K562 (cell line): Measurements from ENCODE around the gene CENPT. TPM values are rescaled to one million over a fixed set of nuclear protein-coding genes. Genes with fewer than 3 reads are reported as not detected.

Experiments used
- ATAC-seq: fragments of 200-7000 bp; cut with Tn5 transposase; 3 replicates; pipeline ENCODE4 v1.9.1; 2020; ENCODE audit warnings: moderate library complexity
- BruUV-seq: library from RNA; stranded (reverse); fragments of 400-500 nt; replicated peaks from 2 replicates; lab custom pipeline; 2021; lab: Mats Ljungman, UMichigan
- CTCF ChIA-PET: fragments of 300-600 bp; formaldehyde crosslinking; extraction: SDS; loops from one replicate; lab custom pipeline; 2021; ENCODE audit warnings: low intra/inter-chr PET ratio; lab: Yijun Ruan, JAX
- POLR2A ChIA-PET: fragments of 300-600, 350-650 bp; sonication (Branson Sonifier 250); formaldehyde crosslinking; extraction: SDS; loops from one replicate; lab custom pipeline; 2021; ENCODE audit warnings: antibody characterized with exemption, inconsistent platforms; lab: Yijun Ruan, JAX
- DNase-seq, 4 experiments: peaks; one replicate each; pipeline versions ENCODE4 v3.0.0 to v3.0.0-alpha.2; 2011 to 2018; ENCODE audit warnings: low spot score in 3 of 4, mixed read lengths in 3 of 4; ENCODE audit errors: extremely low read depth in 1 of 4
- FAIRE-seq: peaks from 2 replicates; lab custom pipeline; 2011; peaks lifted over from hg19 to GRCh38; lab: Jason Lieb, UNC
- H2AFZ ChIP-seq: 2 replicates; pipeline ENCODE4 v1.6.0; 2011; ENCODE audit warnings: low read depth, low read length, control low read depth, inconsistent platforms
- H3K27ac ChIP-seq: fragments of 200-600 bp; 3 replicates; pipeline ENCODE4 v1.8.0; 2011; ENCODE audit warnings: low read depth, mild to moderate bottlenecking, control low read depth, inconsistent platforms, low read length, moderate library complexity, mixed read lengths; ENCODE audit errors: extremely low read depth
- H3K27me3 ChIP-seq, 2 experiments: fragments of 300-600 bp in 1 of 2; 2 replicates in 1 of 2; 3 replicates in 1 of 2; pipeline versions ENCODE4 v1.6.0 to v1.8.0; 2011; ENCODE audit warnings: inconsistent platforms in 2 of 2, low read length in 2 of 2, mild to moderate bottlenecking in 1 of 2, mixed read lengths in 1 of 2, moderate library complexity in 1 of 2; ENCODE audit not compliant: control insufficient read depth in 2 of 2, insufficient read depth in 2 of 2
- H3K36me3 ChIP-seq: fragments of 300-600 bp; 3 replicates; pipeline ENCODE4 v1.8.0; 2011; ENCODE audit warnings: mild to moderate bottlenecking, low read length, inconsistent platforms; ENCODE audit not compliant: control insufficient read depth, insufficient read depth
- H3K4me1 ChIP-seq, 2 experiments: fragments of 200-600 bp in 1 of 2; replicated peaks in 1 of 2; 2 replicates in 1 of 2; 3 replicates in 1 of 2; pipeline versions ENCODE4 v1.5.1 to v1.8.0; 2011; ENCODE audit warnings: inconsistent platforms in 2 of 2, low read length in 2 of 2, mild to moderate bottlenecking in 1 of 2, mixed read lengths in 1 of 2, moderate library complexity in 1 of 2; ENCODE audit not compliant: control insufficient read depth in 2 of 2, insufficient read depth in 2 of 2
- H3K4me2 ChIP-seq: 2 replicates; pipeline ENCODE4 v1.6.1; 2011; ENCODE audit warnings: low read length, control low read depth, inconsistent platforms, mixed read lengths; ENCODE audit not compliant: insufficient read depth
- H3K4me3 ChIP-seq: fragments of 200-600 bp; sonication (generic), shearing (Covaris generic); 2 replicates; pipeline ENCODE4 v1.5.1; 2016; ENCODE audit warnings: control low read depth, inconsistent platforms
- H3K79me2 ChIP-seq: fragments of 200-600 bp; 3 replicates; pipeline ENCODE4 v1.8.0; 2011; ENCODE audit warnings: low read length, inconsistent platforms; ENCODE audit not compliant: control insufficient read depth, insufficient read depth
- H3K9ac ChIP-seq, 2 experiments: 2 replicates each; pipeline versions ENCODE4 v1.6.0 to v1.6.1; 2011; ENCODE audit warnings: low read depth in 2 of 2, low read length in 2 of 2, control low read depth in 1 of 2, inconsistent platforms in 1 of 2, mild to moderate bottlenecking in 1 of 2, mixed read lengths in 1 of 2; ENCODE audit not compliant: insufficient read depth in 1 of 2
- H3K9me1 ChIP-seq: one replicate; pipeline ENCODE4 v1.6.0; 2011; ENCODE audit warnings: inconsistent platforms, mild to moderate bottlenecking, low read length, moderate library complexity; ENCODE audit not compliant: control insufficient read depth, insufficient read depth
- H3K9me3 ChIP-seq: replicated peaks from 2 replicates; pipeline ENCODE4 v1.5.1; 2011; ENCODE audit warnings: low read depth, low read length, inconsistent platforms; ENCODE audit not compliant: control insufficient read depth, insufficient read depth
- H4K20me1 ChIP-seq: replicated peaks from 2 replicates; pipeline ENCODE4 v1.6.1; 2011; ENCODE audit warnings: low read length, inconsistent platforms, mixed read lengths; ENCODE audit not compliant: control insufficient read depth, insufficient read depth
- CGGBP1 ChIP-seq: fragments of 250-450 bp; sonication (Bioruptor Pico); IDR thresholded peaks from 2 replicates; pipeline ENCODE4 v1.9.0; 2021; ENCODE audit warnings: mild to moderate bottlenecking
- CREBBP ChIP-seq: IDR thresholded peaks from one replicate; pipeline ENCODE4 v1.6.1; 2012; ENCODE audit warnings: low read depth, mild to moderate bottlenecking, control low read depth, inconsistent platforms, low read length
- JUND ChIP-seq, 2 experiments: IDR thresholded peaks; 2 replicates in 1 of 2; 3 replicates in 1 of 2; pipeline ENCODE4 v1.6.1; 2011; ENCODE audit warnings: borderline replicate concordance in 2 of 2, low read depth in 2 of 2, low read length in 2 of 2, improper control_type of control experiment in 1 of 2, missing biosample characterization in 1 of 2, missing genetic modification characterization in 1 of 2, missing genetic modification reagents in 1 of 2
- TRIM25 ChIP-seq: fragments of 450-650 bp; IDR thresholded peaks from 2 replicates; pipeline ENCODE4 v1.7.0; 2016; ENCODE audit warnings: borderline replicate concordance
- ZNF277 ChIP-seq: fragments of 250-450 bp; sonication (Bioruptor Pico); IDR thresholded peaks from 2 replicates; pipeline ENCODE4 v1.8.0; 2022; ENCODE audit warnings: inconsistent platforms, mild to moderate bottlenecking, moderate library complexity, borderline replicate concordance
- ZNF445 ChIP-seq: fragments of 250-450 bp; sonication (Bioruptor Pico); IDR thresholded peaks from 2 replicates; pipeline ENCODE4 v1.4.0; 2020; ENCODE audit warnings: low read depth, mild to moderate bottlenecking, moderate library complexity
- WGBS: fragments of 100-300 bp; shearing (Covaris generic); methylation state at CpG from one replicate; pipeline ENCODE4 v1.1.6; 2016; ENCODE audit warnings: low coverage, mixed read lengths; ENCODE audit not compliant: insufficient coverage; ENCODE audit errors: missing lambda C conversion rate; 5-methylcytosine and 5-hydroxymethylcytosine counted together
- in situ Hi-C: fragments of 300-500 bp; cut with MboI; formaldehyde crosslinking; loops from 4 replicates; pipeline ENCODE4 v1.15.0; 2018; ENCODE audit warnings: inconsistent platforms, mixed read lengths
- intact Hi-C: fragments of 100-400 bp; cut with micrococcal nuclease; formaldehyde crosslinking; loops from 2 replicates; pipeline ENCODE4 v1.14.2; 2022
- polyA plus RNA-seq, 8 experiments: library from polyadenylated mRNA; depleted of rRNA in 4 of 8; stranded (reverse) in 5 of 8; unstranded in 3 of 8; fragments of >200 nt; fragmentation: Nextera tagmentation in 2 of 8; fragmentation: Illumina TruSeq in 1 of 8; extraction: Ambion mirVana in 2 of 8; extraction: Trizol in 1 of 8; gene quantifications; 2 replicates each; pipeline versions ENCODE4 v1.2.1 to v1.2.3, GENCODE V29; 2011 to 2014; ENCODE audit warnings: inconsistent platforms in 1 of 8, missing spikeins in 1 of 8
- total RNA-seq, 7 experiments: library from RNA; depleted of rRNA in 6 of 7; stranded (reverse); fragments of >200 nt in 6 of 7; fragmentation: Illumina TruSeq in 2 of 7; extraction: Trizol in 2 of 7; gene quantifications; 2 replicates each; pipeline versions ENCODE4 v1.2.1 to v1.2.3, GENCODE V29; 2011 to 2021; ENCODE audit warnings: low replicate concordance in 1 of 7

Gene CENPT
- total and polyA plus RNA-seq, 9 of the 15 experiments (the other 6 are each of a cell fraction or from before 2014, with no cell fraction given), result 3.6 to 94.2 (median 44.1) TPM

- FAIRE-seq, result no peak
- no peaks in the 10 kb centered on the region for H3K9me3 ChIP-seq
- peak overlapping the region; percentile 83 for H3K4me3 ChIP-seq
- peak overlapping the region; percentile 97 for H3K4me2 ChIP-seq
- TF ChIP-seq TRIM25 (no peak), ZNF277 (CRISPR knock-in tag) (no peak), ZNF445 (no peak), CREBBP (no peak), JUND (IDR thresholded peaks at IDR 0.05; ENCODE audit: borderline replicate concordance, low read depth, low read length) (no peak), JUND (tag; IDR thresholded peaks at IDR 0.05; ENCODE audit: borderline replicate concordance, low read depth, low read length) (no peak), CGGBP1 (CRISPR knock-in tag) (no peak)
- ChIA-PET CTCF (no interaction called here), POLR2A (interaction anchor here (0.5 to 2.1 kb wide), 6 partner anchors 8 to 941 kb away, joined by 3 to 8 read pairs (median 4); partner anchors contain the start of gene GFOD2)
- peaks cover 58% of the 10 kb centered on the region for H3K79me2 ChIP-seq
- no peaks in the 10 kb centered on the region for H3K9me1 ChIP-seq
- peak overlapping the region; percentile 94 to 98; a peak in 3 of 4 replicates for H3K9ac ChIP-seq
- TSS peak; percentile 20 for BruUV-seq
- 86% methylated on average over 11 of the region's 11 CpGs for WGBS
- ATAC-seq, result no peak
- intact Hi-C loops, result no loop called here
- H2AFZ ChIP-seq, result no peak overlapping the region
- H3K4me1 ChIP-seq, result peaks cover 37 to 57% of the 10 kb centered on the region in 2 experiments
- H3K27ac ChIP-seq, result no peak overlapping the region; the same call in 2 of the 3 replicates
- peaks cover 14% of the 10 kb centered on the region for H3K36me3 ChIP-seq
- in situ Hi-C loops, result no loop called here
- no peaks in the 10 kb centered on the region for H3K27me3 ChIP-seq
- no peaks in the 10 kb centered on the region; the same call in 1 of the 2 replicates for H4K20me1 ChIP-seq
- no peak for DNase-seq
Measured at GRCh38 chr16:67843343-67843765, 4.1 kb downstream of the CENPT start.
